ENCODE results near the gene MFN1. TPM values are rescaled to one million over a fixed set of nuclear protein-coding genes. Genes with fewer than 3 reads are reported as not detected.

MFN1 gene
- 44.7 and 220 TPM in 2 replicates for total RNA-seq (ENCODE audit: low replicate concordance)

- no peak for TF ChIP-seq CTCF (IDR thresholded peaks at IDR 0.05; ENCODE audit: insufficient read depth, low read length)
- peak; percentile 95 for DNase-seq (ENCODE audit: low read depth)
- H3K4me3 ChIP-seq (ENCODE audit: low read depth, low read length) = peak within 1 kb of the TSS; percentile 92
Observed at GRCh38 chr3:179347345-179348194, at the start of gene MFN1. TSS of gene MFN1 (plus strand) at chr3:179347709. CDS start at chr3:179348852, 1,143 bp downstream.

- TF ChIP-seq CTCF (IDR thresholded peaks at IDR 0.05; ENCODE audit: insufficient read depth, low read length) = no peak
- no peak overlapping the region for H3K4me3 ChIP-seq (ENCODE audit: low read depth, low read length)
- DNase-seq (ENCODE audit: low read depth) = no peak
Observed at GRCh38 chr3:179297971-179298725, 49.4 kb upstream of the MFN1 start.

DNA sequence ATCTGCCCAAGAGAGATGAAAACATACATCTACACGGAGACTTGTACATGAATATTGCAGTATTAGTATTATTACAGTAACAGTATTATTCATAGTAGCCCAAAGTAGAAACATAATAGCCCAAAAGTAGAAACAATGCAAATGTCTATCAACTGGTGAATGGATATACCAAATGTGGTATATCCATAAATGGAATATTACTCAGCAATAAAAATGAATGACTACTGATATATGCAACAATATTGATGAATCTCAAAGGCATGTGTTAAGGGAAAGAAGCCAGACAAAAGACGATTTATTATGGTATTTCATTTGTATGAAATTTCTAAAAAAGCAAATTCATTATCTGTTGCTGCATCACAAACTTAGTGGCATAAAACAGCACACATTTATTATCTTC lies 48.2 kb upstream of the MFN1 start:
- no peak for DNase-seq (ENCODE audit: low read depth)
- TF ChIP-seq CTCF (IDR thresholded peaks at IDR 0.05; ENCODE audit: insufficient read depth, low read length) = no peak
- H3K4me3 ChIP-seq (ENCODE audit: low read depth, low read length) = no peak overlapping the region

DNA sequence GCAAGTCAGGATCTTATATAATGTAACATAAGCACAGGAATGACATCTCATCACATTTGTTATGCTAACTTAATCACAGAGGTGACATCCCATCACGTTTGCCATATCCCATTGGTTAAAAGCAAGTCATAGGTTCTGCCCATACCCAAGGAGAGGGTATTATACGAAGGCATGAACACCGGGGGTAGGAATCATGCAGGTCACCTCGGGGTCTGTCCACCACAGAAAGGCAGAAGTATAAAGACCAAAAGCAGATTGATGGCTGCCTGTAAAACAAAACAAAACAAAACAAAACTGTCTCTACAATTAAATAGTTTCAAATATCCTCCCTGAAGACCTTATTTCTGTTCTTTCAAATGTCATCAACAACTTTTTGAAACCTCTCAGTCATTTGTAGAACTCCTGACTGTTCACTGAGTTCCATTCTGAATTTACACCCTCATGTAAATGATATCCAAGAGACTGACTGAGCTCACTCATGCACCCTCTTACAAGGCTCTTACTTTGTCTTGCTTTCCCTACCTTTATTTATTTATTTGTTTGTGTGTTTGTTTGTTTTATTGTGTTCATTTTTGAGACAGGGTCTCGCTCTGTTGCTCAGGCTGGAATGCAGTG lies 47.4 kb upstream of the MFN1 start:
- no peak overlapping the region for H3K4me3 ChIP-seq (ENCODE audit: low read depth, low read length)
- TF ChIP-seq CTCF (IDR thresholded peaks at IDR 0.05; ENCODE audit: insufficient read depth, low read length) = no peak
- DNase-seq (ENCODE audit: low read depth) = no peak

GRCh38 chr3:179301645-179302044 lies 45.9 kb upstream of the MFN1 start:
- no peak for TF ChIP-seq CTCF (IDR thresholded peaks at IDR 0.05; ENCODE audit: insufficient read depth, low read length)
- no peak for DNase-seq (ENCODE audit: low read depth)
- no peak overlapping the region for H3K4me3 ChIP-seq (ENCODE audit: low read depth, low read length)

DNA sequence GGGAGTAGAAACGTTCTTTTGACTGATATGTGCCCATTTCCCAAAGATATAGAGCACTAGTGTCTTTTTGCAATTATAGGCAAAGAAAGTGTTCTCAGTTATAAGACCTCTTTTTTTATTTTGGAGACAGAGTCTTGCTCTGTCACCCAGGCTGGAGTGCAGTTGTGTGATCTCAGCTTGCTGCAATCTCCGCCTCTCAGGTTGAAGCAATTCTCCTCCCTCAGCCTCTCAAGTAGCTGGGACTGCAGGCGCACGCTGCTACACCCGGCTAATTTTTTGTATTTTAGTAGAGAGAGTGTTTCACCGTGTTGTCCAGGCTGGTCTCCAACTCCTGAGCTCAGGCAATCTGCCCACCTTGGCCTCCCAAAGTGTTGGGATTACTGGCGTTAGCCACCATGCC lies 45.4 kb upstream of the MFN1 start:
- TF ChIP-seq CTCF (IDR thresholded peaks at IDR 0.05; ENCODE audit: insufficient read depth, low read length) = no peak
- no peak for DNase-seq (ENCODE audit: low read depth)
- H3K4me3 ChIP-seq (ENCODE audit: low read depth, low read length) = no peak overlapping the region
